Adrenal gland (tissue), 5 donors: ENCODE data around the gene GPC2.

Experiments
- POLR2A ChIP-seq, 2 donors: fragments of 450-650 bp; IDR thresholded peaks; one replicate each; pipeline ENCODE4 v1.6.1; 2017; ENCODE audit warnings: antibody characterized with exemption in 2 of 2, mild to moderate bottlenecking in 2 of 2, moderate library complexity in 1 of 2
- TF ChIP-seq, protein P1 (sequence below), 6 experiments: fragments of 450-650 bp in 4 of 6; fragments of 200-600 bp in 2 of 6; sonication (generic) in 1 of 6; IDR thresholded peaks; 1 replicate in 5 of 6; 2 replicates in 1 of 6; pipeline versions ENCODE4 v1.5.1 to v1.8.0; 2016 to 2021; ENCODE audit warnings: antibody characterized with exemption in 6 of 6, mild to moderate bottlenecking in 2 of 6, moderate library complexity in 1 of 6
- donor health status: DM: no; HTN: no; CAD: no.

GRCh38 chr7:100147278-100147677 lies 29.9 kb downstream of the GPC2 start:
- TF ChIP-seq, protein P1, sequence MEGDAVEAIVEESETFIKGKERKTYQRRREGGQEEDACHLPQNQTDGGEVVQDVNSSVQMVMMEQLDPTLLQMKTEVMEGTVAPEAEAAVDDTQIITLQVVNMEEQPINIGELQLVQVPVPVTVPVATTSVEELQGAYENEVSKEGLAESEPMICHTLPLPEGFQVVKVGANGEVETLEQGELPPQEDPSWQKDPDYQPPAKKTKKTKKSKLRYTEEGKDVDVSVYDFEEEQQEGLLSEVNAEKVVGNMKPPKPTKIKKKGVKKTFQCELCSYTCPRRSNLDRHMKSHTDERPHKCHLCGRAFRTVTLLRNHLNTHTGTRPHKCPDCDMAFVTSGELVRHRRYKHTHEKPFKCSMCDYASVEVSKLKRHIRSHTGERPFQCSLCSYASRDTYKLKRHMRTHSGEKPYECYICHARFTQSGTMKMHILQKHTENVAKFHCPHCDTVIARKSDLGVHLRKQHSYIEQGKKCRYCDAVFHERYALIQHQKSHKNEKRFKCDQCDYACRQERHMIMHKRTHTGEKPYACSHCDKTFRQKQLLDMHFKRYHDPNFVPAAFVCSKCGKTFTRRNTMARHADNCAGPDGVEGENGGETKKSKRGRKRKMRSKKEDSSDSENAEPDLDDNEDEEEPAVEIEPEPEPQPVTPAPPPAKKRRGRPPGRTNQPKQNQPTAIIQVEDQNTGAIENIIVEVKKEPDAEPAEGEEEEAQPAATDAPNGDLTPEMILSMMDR (IDR thresholded peaks at IDR 0.05), result no peak
- TF ChIP-seq POLR2A (IDR thresholded peaks at IDR 0.05), result no peak
